GM12878 (cell line): ENCODE measurements around the gene DCP1A. TPM values are rescaled to one million over a fixed set of nuclear protein-coding genes. Genes with fewer than 3 reads are reported as not detected.

ENCODE experiments used
- ATAC-seq: fragments of 200-7000 bp; cut with Tn5 transposase; 3 replicates; pipeline ENCODE4 v1.9.1; 2020; ENCODE audit warnings: mild to moderate bottlenecking, moderate library complexity
- BruUV-seq: library from RNA; stranded (reverse); fragments of 400-500 nt; replicated peaks from 2 replicates; lab custom pipeline; 2021; lab: Mats Ljungman, UMichigan
- CTCF ChIA-PET: fragments of 300-600 bp; sonication (Branson Sonifier 250); formaldehyde crosslinking; extraction: SDS; loops from one replicate; lab custom pipeline; 2021; ENCODE audit warnings: inconsistent platforms; lab: Yijun Ruan, JAX
- POLR2A ChIA-PET: fragments of 350-600 bp; formaldehyde crosslinking; extraction: SDS; loops from one replicate; lab custom pipeline; 2021; ENCODE audit warnings: inconsistent platforms; lab: Charles Lee
- RAD21 ChIA-PET: fragments of 300-600 bp; sonication (Branson Sonifier 250); formaldehyde crosslinking; loops from one replicate; lab custom pipeline; 2023; ENCODE audit warnings: antibody characterized with exemption; ENCODE audit not compliant: unreplicated experiment; lab: Charles Lee
- SMC1A ChIA-PET: fragments of 300-600 bp; sonication (Branson Sonifier 250); formaldehyde crosslinking; loops from one replicate; lab custom pipeline; 2023; ENCODE audit not compliant: unreplicated experiment, uncharacterized antibody; lab: Charles Lee
- DNase-seq: peaks from one replicate; pipeline ENCODE4 v3.0.0-alpha.2; 2011; ENCODE audit warnings: low read depth, low spot score
- FAIRE-seq: peaks from 3 replicates; lab custom pipeline; 2011; peaks lifted over from hg19 to GRCh38; lab: Jason Lieb, UNC
- H2AFZ ChIP-seq: 2 replicates; pipeline ENCODE4 v1.6.0; 2011; ENCODE audit warnings: low read depth, low read length, control low read depth; ENCODE audit not compliant: control insufficient read depth
- H3K27ac ChIP-seq: 2 replicates; pipeline ENCODE4 v1.5.1; 2011; ENCODE audit warnings: control low read depth; ENCODE audit not compliant: control insufficient read depth, insufficient read depth
- H3K27me3 ChIP-seq, 2 experiments: replicated peaks in 1 of 2; 2 replicates each; pipeline versions ENCODE4 v1.6.0 to v1.6.1; 2011; ENCODE audit warnings: low read length in 1 of 2; ENCODE audit not compliant: control insufficient read depth in 2 of 2, insufficient read depth in 2 of 2
- H3K36me3 ChIP-seq, 2 experiments: 2 replicates each; pipeline ENCODE4 v1.5.1; 2011; ENCODE audit warnings: low read length in 1 of 2; ENCODE audit not compliant: control insufficient read depth in 2 of 2, insufficient read depth in 2 of 2
- H3K4me1 ChIP-seq: 2 replicates; pipeline ENCODE4 v1.6.1; 2011; ENCODE audit warnings: mild to moderate bottlenecking, low read length, moderate library complexity, mixed read lengths; ENCODE audit not compliant: control insufficient read depth, insufficient read depth
- H3K4me2 ChIP-seq: 2 replicates; pipeline ENCODE4 v1.6.0; 2011; ENCODE audit warnings: control low read depth; ENCODE audit not compliant: control insufficient read depth, insufficient read depth
- H3K4me3 ChIP-seq: fragments of 200-600 bp; sonication (generic); 2 replicates; pipeline ENCODE4 v1.5.1; 2016
- H3K79me2 ChIP-seq: 2 replicates; pipeline ENCODE4 v1.6.0; 2011; ENCODE audit warnings: low read length; ENCODE audit not compliant: control insufficient read depth, insufficient read depth
- H3K9ac ChIP-seq: 2 replicates; pipeline ENCODE4 v1.8.0; 2011; ENCODE audit warnings: low read length, control low read depth, mixed read lengths; ENCODE audit not compliant: control insufficient read depth, insufficient read depth
- H3K9me3 ChIP-seq: replicated peaks from 3 replicates; pipeline ENCODE4 v1.5.1; 2011; ENCODE audit warnings: mild to moderate bottlenecking, low read length; ENCODE audit not compliant: control insufficient read depth, insufficient read depth
- H4K20me1 ChIP-seq: 2 replicates; pipeline ENCODE4 v1.6.0; 2011; ENCODE audit not compliant: control insufficient read depth, insufficient read depth
- DPF2 ChIP-seq: fragments of 450-650 bp; IDR thresholded peaks from 2 replicates; pipeline ENCODE4 v1.6.1; 2017; ENCODE audit warnings: mild to moderate bottlenecking
- EP300 ChIP-seq, 2 experiments: fragments of 150-350 bp in 1 of 2; IDR thresholded peaks; 2 replicates each; pipeline ENCODE4 v1.6.1; 2011 to 2012; ENCODE audit warnings: low read depth in 2 of 2, low read length in 2 of 2, borderline replicate concordance in 1 of 2, improper control_type of control experiment in 1 of 2, inconsistent platforms in 1 of 2; ENCODE audit not compliant: control insufficient read depth in 1 of 2
- IKZF1 ChIP-seq: fragments of 450-650 bp; conservative IDR thresholded peaks from 2 replicates; pipeline ENCODE4 v1.6.1; 2017; ENCODE audit warnings: antibody characterized with exemption, mild to moderate bottlenecking
- IKZF2 ChIP-seq, 2 experiments: fragments of 450-650 bp; IDR thresholded peaks; 2 replicates each; pipeline ENCODE4 v1.6.1; 2017; ENCODE audit warnings: mild to moderate bottlenecking in 2 of 2, moderate library complexity in 2 of 2
- MEF2B ChIP-seq: fragments of 450-650 bp; IDR thresholded peaks from 2 replicates; pipeline ENCODE4 v1.6.1; 2018; ENCODE audit warnings: mild to moderate bottlenecking, moderate library complexity; ENCODE audit not compliant: partially characterized antibody, poor library complexity, severe bottlenecking
- MTA2 ChIP-seq: fragments of 450-650 bp; IDR thresholded peaks from 2 replicates; pipeline ENCODE4 v1.6.1; 2016; ENCODE audit warnings: low read depth, mild to moderate bottlenecking, moderate library complexity
- NR2F1 ChIP-seq: fragments of 450-650 bp; conservative IDR thresholded peaks from 2 replicates; pipeline ENCODE4 v1.6.1; 2017; ENCODE audit warnings: mild to moderate bottlenecking
- RBBP5 ChIP-seq: fragments of 200-600 bp; sonication (generic); conservative IDR thresholded peaks from 2 replicates; pipeline ENCODE4 v1.6.1; 2016
- ZNF24 ChIP-seq: fragments of 450-650 bp; IDR thresholded peaks from 2 replicates; pipeline ENCODE4 v1.6.1; 2017; ENCODE audit warnings: antibody characterized with exemption, mild to moderate bottlenecking
- WGBS: methylation state at CpG from one replicate; pipeline ENCODE4 v1.1.6; 2016; ENCODE audit warnings: low lambda C conversion rate; ENCODE audit not compliant: insufficient replicate concordance, insufficient coverage; ENCODE audit errors: missing lambda C conversion rate; 5-methylcytosine and 5-hydroxymethylcytosine counted together
- in situ Hi-C: fragments of 300-500 bp; cut with MboI; formaldehyde crosslinking; loops from 9 replicates; pipeline ENCODE4 v1.14.3; 2018; ENCODE audit warnings: mixed read lengths
- intact Hi-C: fragments of 100-400 bp; cut with micrococcal nuclease; formaldehyde crosslinking; loops from one replicate; pipeline ENCODE4 v1.14.2; 2022; ENCODE audit not compliant: unreplicated experiment
- polyA plus RNA-seq, 11 experiments: library from polyadenylated mRNA; depleted of rRNA in 4 of 11; unstranded in 6 of 11; stranded (reverse) in 5 of 11; fragments of >200 nt; fragmentation: Nextera tagmentation in 4 of 11; fragmentation: Illumina TruSeq in 1 of 11; extraction: Ambion mirVana in 4 of 11; extraction: Trizol in 1 of 11; gene quantifications; 1 replicate in 1 of 11; 2 replicates in 10 of 11; pipeline versions ENCODE4 v1.2.1 to v1.2.3, GENCODE V29; 2011 to 2016; ENCODE audit warnings: inconsistent platforms in 2 of 11, missing spikeins in 2 of 11, low read depth in 1 of 11
- total RNA-seq, 4 experiments: library from RNA; depleted of rRNA in 3 of 4; stranded (reverse); fragments of >200 nt in 3 of 4; fragmentation: Illumina TruSeq in 1 of 4; extraction: Trizol in 1 of 4; gene quantifications; 2 replicates each; pipeline versions ENCODE4 v1.2.1 to v1.2.3, GENCODE V29; 2013 to 2021
- TF ChIP-seq, protein P1 (sequence below): fragments of 450-650 bp; IDR thresholded peaks from 2 replicates; pipeline ENCODE4 v1.6.1; 2016; ENCODE audit warnings: mild to moderate bottlenecking
- TF ChIP-seq, protein P2 (sequence below), 3 experiments: IDR thresholded peaks in 2 of 3; conservative IDR thresholded peaks in 1 of 3; 2 replicates each; pipeline ENCODE4 v1.5.1; 2011; ENCODE audit warnings: low read depth in 3 of 3, low read length in 3 of 3, mild to moderate bottlenecking in 3 of 3, control low read depth in 2 of 3, moderate library complexity in 2 of 3, inconsistent platforms in 1 of 3, mixed read lengths in 1 of 3; ENCODE audit not compliant: control insufficient read depth in 2 of 3, insufficient read depth in 1 of 3; ENCODE audit errors: extremely low read depth in 1 of 3
- TF ChIP-seq, protein P3 (sequence below): fragments of 450-650 bp; IDR thresholded peaks from 2 replicates; pipeline ENCODE4 v1.6.1; 2017; ENCODE audit warnings: mild to moderate bottlenecking, moderate library complexity

The DCP1A gene
- total and polyA plus RNA-seq, 10 of the 15 experiments (the other 5 are each of a cell fraction or from before 2014, with no cell fraction given): 12.5 to 34.6 (median 16.3) TPM

DNA sequence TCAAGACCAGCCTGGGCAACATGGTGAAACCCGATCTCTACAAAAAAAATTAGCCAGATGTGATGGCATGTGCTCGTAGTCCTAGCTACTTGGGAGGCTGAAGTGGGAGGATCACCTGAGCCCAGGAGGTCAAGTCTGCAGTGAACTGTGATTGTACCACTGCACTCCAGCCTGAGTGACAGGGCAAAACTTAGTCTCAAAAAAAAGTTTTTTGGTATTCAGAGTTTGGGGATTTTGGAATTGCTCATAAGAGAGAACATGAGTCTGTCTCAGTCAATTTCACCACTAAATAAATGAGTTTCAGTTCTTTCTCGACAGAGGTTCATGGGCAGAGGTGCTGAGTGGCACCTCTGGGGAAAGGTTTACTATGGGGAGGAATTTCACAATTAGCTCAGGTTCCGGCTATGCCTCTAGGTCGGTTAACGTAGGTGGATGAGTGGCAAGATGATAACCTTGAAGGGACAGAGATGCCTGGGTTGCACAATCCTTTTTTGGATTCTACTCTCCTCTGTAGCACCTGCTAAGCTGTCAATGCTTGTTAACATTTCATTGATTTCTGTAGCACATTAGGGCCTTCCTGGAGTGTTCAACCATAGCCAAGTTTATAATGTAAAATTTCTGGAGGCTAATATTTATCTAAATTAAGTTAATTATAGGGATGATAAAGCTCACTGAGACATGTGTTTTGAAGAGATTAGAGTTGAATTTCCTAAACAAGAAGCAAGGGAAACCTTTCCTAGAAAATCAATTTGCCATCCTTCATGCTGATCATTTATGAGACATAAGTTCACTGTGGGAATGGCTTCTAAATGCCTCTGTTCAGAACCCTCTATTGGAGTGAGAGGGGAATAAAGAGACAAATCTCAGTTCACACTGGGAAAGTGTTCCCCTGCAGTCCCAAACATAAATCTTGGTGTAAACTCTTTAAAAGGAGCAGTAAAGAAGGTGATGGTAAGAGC, 37.4 kb upstream of the DCP1A start:
- SMC1A ChIA-PET: interaction anchor here (0.7 to 2.9 kb wide), 3 partner anchors 109 to 326 kb away, joined by 3 to 11 read pairs (median 3); no protein-coding TSS in a partner anchor
- no TSS peak for BruUV-seq
- Histone ChIP-seq H2AFZ (no peak overlapping the region), H3K36me3 (no peaks in the 10 kb centered on the region), H3K4me1 (no peaks in the 10 kb centered on the region), H3K79me2 (no peaks in the 10 kb centered on the region), H3K9me3 (no peaks in the 10 kb centered on the region), H3K4me3 (no peak overlapping the region), H3K4me2 (no peak overlapping the region), H3K27ac (no peak overlapping the region), H3K9ac (no peak overlapping the region), H3K27me3 (no peaks in the 10 kb centered on the region), H4K20me1 (no peaks in the 10 kb centered on the region)
- RAD21 ChIA-PET: interaction anchor here (1.0 to 2.6 kb wide), 3 partner anchors 170 to 714 kb away, joined by 3 to 9 read pairs (median 5); no protein-coding TSS in a partner anchor
- DNase-seq (peak; percentile 33), FAIRE-seq (no peak), ATAC-seq (peak; percentile 92)
- POLR2A ChIA-PET: no interaction called here
- CTCF ChIA-PET: interaction anchor here (0.6 to 1.6 kb wide), 7 partner anchors 8 to 422 kb away, joined by 3 to 5 read pairs (median 4); no protein-coding TSS in a partner anchor
- intact Hi-C loops: no loop called here
- in situ Hi-C loops: no loop called here
- TF ChIP-seq, protein P1, sequence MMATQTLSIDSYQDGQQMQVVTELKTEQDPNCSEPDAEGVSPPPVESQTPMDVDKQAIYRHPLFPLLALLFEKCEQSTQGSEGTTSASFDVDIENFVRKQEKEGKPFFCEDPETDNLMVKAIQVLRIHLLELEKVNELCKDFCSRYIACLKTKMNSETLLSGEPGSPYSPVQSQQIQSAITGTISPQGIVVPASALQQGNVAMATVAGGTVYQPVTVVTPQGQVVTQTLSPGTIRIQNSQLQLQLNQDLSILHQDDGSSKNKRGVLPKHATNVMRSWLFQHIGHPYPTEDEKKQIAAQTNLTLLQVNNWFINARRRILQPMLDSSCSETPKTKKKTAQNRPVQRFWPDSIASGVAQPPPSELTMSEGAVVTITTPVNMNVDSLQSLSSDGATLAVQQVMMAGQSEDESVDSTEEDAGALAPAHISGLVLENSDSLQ: peak; percentile 91
- TF ChIP-seq IKZF2 (IDR thresholded peaks at IDR 0.05): peak; percentile 31 to 44; a peak in 2 of 4 replicates
- peak; percentile 49 for TF ChIP-seq NR2F1
- TF ChIP-seq IKZF1: peak; percentile 53
- TF ChIP-seq MTA2: peak; percentile 71
- TF ChIP-seq, protein P2, sequence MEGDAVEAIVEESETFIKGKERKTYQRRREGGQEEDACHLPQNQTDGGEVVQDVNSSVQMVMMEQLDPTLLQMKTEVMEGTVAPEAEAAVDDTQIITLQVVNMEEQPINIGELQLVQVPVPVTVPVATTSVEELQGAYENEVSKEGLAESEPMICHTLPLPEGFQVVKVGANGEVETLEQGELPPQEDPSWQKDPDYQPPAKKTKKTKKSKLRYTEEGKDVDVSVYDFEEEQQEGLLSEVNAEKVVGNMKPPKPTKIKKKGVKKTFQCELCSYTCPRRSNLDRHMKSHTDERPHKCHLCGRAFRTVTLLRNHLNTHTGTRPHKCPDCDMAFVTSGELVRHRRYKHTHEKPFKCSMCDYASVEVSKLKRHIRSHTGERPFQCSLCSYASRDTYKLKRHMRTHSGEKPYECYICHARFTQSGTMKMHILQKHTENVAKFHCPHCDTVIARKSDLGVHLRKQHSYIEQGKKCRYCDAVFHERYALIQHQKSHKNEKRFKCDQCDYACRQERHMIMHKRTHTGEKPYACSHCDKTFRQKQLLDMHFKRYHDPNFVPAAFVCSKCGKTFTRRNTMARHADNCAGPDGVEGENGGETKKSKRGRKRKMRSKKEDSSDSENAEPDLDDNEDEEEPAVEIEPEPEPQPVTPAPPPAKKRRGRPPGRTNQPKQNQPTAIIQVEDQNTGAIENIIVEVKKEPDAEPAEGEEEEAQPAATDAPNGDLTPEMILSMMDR (IDR thresholded peaks at IDR 0.05 in 2 of 3, conservative IDR thresholded peaks at IDR 0.05 in 1 of 3; ENCODE audit: control insufficient read depth in 2 of 3, extremely low read depth in 1 of 3, insufficient read depth in 1 of 3, low read depth in 3 of 3, low read length in 3 of 3): no peak
- TF ChIP-seq RBBP5: no peak
- TF ChIP-seq, protein P3, sequence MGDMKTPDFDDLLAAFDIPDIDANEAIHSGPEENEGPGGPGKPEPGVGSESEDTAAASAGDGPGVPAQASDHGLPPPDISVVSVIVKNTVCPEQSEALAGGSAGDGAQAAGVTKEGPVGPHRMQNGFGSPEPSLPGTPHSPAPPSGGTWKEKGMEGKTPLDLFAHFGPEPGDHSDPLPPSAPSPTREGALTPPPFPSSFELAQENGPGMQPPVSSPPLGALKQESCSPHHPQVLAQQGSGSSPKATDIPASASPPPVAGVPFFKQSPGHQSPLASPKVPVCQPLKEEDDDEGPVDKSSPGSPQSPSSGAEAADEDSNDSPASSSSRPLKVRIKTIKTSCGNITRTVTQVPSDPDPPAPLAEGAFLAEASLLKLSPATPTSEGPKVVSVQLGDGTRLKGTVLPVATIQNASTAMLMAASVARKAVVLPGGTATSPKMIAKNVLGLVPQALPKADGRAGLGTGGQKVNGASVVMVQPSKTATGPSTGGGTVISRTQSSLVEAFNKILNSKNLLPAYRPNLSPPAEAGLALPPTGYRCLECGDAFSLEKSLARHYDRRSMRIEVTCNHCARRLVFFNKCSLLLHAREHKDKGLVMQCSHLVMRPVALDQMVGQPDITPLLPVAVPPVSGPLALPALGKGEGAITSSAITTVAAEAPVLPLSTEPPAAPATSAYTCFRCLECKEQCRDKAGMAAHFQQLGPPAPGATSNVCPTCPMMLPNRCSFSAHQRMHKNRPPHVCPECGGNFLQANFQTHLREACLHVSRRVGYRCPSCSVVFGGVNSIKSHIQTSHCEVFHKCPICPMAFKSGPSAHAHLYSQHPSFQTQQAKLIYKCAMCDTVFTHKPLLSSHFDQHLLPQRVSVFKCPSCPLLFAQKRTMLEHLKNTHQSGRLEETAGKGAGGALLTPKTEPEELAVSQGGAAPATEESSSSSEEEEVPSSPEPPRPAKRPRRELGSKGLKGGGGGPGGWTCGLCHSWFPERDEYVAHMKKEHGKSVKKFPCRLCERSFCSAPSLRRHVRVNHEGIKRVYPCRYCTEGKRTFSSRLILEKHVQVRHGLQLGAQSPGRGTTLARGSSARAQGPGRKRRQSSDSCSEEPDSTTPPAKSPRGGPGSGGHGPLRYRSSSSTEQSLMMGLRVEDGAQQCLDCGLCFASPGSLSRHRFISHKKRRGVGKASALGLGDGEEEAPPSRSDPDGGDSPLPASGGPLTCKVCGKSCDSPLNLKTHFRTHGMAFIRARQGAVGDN: no peak
- peak; percentile 50; the same call in 1 of the 2 replicates for TF ChIP-seq DPF2
- TF ChIP-seq ZNF24: 0 out of 2 replicates have a peak, but pooled peaks have one; percentile 14
- TF ChIP-seq MEF2B: peak; percentile 27
- peak in 1 of 2 experiments; percentile 10; a peak in 1 of 4 replicates for TF ChIP-seq EP300 (IDR thresholded peaks at IDR 0.05; ENCODE audit: borderline replicate concordance in 1 of 2, control insufficient read depth in 1 of 2, low read depth in 2 of 2, low read length in 2 of 2)
- 18% methylated on average over 6 of the region's 6 CpGs for WGBS
